IPS-11a (cell line): Measurements from ENCODE around the gene MPHOSPH9.
"Not testable (repeated sequence)": the region's sequence is repeated elsewhere in the genome, so short reads cannot be mapped to it uniquely, and the experiment has no call there.

Experiments
- H3K4me3 ChIP-seq: one replicate; pipeline ENCODE4 v1.5.1; 2013; ENCODE audit warnings: low read depth, low read length, control low read depth

Gene MPHOSPH9

DNA sequence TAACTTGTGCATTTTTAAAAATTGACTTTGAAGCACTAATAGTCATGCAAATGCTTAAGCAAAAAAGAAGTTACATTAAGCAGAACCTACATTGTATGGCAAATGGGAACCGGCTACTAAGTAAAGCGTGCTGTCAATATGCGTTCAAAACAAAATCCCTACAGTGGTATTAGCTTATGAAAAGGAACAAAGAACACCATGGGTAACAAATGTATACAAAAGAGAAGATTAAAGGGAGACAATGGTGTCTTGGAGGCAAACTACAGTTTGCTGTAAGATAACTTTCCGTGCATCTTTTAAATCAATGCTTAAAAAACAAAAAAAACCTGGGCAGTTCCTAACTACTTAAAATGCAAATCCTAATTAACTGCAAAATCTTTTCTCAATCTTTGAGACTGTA lies 28.3 kb upstream of the MPHOSPH9 start:
- H3K4me3 ChIP-seq = no peak overlapping the region

DNA sequence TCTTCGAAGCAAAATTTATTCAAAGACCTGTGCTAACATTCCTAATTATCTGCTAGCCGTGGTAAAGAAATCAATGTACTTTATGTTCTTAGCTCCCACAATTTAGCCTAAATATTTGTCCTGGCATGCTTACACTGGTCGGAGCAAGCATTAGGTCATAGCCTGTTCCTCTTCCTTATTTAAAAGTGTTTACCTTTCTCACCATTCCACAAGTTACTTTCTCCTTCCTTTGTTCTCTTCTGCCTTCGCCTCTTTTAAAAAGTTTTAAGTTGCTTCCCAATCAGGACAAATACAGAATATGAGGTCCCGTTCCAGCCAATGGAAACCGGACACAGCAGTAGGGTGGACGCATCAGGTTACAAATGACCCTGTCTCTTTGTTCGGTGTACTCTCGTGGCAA lies 27.1 kb upstream of the MPHOSPH9 start:
- no peak overlapping the region for H3K4me3 ChIP-seq

DNA sequence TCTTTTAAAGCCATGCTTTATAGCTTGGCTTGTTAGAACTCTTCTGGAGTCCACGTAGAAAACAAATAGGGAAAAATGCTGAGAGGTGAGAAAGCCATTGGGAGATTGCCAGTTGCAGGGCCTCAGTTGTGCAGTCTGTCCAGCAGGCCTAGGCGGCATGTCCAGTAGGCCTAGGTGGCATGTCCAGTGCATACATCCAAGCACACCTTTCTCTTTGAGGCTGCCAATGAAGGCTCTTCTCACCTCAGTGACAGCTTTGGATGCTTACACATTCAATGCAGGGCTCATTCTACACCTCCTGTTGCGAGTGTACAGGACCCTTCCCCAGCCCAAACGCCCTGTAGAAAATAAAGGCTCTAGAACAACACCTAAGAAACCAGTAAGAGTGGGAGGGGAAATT lies 25.7 kb upstream of the MPHOSPH9 start:
- H3K4me3 ChIP-seq = no peak overlapping the region

DNA sequence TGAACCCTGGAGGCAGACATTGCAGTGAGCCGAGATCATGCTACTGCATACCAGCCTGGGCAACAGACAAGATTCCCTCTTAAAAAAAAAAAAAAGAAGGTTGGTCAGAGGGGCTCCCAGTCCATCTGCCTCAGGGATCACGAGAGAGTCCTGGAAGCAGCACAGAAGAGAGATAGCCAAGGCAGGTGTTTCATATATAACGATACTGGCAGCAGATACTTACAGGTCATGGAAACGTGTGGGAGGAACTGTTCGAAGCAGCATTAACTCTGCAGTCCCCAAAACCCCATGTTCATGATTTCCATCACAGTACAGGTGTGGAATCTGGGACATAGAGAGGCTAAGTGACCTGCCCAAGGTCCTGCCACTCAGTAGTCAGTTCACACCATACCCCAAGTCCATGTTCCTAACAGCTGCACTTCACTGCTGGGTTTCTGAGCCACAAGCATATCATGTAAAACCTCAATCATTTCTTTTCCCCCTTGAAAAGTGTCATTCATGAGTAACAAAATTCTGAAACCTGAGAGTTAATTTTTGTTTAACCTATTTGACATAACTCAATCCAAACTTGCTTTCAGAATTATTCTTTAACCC lies 22.0 kb upstream of the MPHOSPH9 start:
- H3K4me3 ChIP-seq = no peak overlapping the region

DNA sequence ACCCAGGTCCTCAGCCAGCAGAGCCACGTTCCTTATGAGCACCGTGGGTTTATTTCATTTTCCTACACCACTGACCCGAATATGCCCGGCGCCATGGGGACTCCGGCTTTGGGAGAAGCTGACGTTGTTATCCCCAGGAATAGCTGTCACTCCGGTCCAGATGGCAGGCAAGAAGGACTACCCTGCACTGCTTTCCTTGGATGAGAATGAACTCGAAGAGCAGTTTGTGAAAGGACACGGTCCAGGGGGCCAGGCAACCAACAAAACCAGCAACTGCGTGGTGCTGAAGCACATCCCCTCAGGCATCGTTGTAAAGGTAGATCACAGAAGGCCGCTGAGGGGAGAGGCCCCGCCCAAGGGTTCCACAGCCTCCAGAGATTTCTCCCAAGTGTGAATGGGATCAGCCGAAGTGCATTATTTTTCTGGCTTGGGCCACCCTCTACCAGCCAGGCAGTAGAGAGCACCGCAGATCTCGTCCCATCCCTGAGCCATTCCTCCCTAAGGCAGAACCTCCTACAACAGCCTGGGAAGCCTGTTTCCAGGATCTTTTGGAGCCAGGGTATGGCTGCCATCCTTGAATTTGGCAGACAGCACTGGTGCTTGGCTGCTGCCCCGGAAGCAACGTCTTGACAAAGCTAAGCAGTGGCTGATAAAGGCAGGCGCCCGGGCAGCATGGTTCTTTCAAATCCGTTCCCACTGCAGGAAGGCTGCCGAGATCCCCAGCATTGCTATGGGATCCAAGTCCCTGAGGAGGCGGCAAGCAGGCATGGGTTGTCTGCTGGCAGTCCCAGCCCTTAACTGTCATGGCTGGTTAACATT lies 20.9 kb upstream of the MPHOSPH9 start:
- H3K4me3 ChIP-seq = no peak overlapping the region

DNA sequence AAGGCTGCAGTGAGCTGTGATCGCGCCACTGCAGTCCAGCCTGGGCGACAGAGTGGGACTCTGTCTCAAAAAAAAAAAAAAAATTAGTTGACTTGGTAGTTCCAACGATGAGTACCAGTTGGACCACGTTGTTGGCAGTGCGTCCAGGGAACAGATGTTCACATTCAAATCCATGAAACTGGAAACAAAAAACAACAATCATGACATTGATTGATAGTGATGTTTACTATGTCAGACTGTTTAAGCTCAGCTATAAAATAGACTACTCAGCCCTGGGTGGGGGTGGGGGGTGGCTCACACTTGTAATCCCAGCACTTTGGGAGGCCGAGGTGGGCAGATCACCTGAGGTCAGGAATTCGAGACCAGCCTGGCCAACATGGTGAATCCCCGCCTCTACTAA lies 19.4 kb upstream of the MPHOSPH9 start:
- H3K4me3 ChIP-seq = not testable (repeated sequence)

DNA sequence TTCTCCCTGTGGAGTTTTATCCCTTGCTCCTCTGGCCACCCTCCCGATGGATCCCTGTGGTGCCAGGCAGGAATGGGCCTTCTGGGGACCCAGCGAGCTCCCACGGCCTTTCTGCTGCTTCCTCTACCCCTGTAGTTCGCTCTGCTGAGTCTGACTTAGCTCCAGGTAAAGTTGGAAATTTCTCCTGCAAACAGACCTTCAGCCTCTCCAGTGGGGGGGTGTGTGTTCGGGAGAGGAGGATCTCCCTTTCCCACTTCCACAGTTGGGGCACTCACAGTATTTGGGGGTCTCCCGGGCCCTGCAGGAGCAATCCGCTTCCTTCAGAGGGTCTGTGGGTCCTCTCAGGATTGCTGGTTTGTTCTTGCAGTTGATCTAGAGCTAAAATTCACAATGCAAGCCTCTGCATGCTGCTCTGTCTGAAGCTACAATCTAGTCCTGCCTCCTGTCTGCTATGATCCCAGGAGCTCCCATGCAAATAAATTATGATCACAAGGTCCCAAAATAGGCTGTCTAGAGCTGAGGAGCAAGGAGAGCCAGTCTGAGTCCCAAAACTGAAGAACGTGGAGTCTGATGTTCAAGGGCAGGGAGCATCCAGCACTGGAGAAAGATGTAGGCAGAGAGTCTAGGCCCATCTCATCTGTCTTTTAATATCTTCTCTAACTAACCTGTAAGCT lies 18.6 kb upstream of the MPHOSPH9 start:
- no peak overlapping the region for H3K4me3 ChIP-seq

DNA sequence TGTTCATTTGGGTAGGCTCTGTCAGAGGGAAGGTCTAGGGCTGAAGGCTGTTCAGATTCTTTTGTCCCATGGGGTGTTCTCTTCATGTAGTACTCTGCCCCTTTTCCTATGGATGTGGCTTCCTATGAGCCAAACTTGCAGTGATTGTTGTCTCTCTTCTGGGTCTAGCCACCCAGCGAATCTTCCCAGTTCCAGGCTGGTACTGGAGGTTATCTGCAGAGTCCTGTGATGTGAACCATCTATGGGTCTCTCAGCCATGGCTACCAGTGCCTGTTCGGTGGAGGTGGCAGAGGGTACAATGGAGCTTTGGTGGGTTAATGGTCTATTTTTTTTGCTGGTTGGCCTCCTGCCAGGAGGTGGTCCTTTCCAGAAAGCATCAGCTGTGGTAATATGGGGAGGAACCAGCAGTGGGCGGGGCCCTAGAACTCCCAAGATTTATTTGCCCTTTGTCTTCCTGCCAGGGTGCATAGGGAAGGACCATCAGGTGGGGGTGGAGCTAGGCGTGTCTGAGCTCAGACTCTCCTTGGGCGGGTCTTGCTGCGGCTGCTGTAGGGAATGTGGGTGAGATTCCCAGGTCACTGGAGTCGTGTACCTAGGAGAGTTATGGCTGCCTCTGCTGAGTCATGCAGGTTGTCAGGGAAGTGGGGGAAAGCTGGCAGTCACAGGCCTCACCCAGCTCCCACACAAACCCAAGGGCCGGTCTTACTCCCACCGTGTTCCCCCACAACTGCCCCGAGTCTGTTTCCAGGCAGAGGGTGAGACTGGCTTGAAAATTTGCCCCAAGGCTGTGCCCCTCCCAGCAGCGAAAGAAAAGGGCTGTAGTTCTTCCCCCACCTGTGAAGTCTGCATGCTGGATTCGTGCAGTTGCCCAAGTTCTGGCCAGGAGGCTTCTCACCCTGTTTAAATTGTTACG lies 17.8 kb upstream of the MPHOSPH9 start:
- H3K4me3 ChIP-seq = no peak overlapping the region

DNA sequence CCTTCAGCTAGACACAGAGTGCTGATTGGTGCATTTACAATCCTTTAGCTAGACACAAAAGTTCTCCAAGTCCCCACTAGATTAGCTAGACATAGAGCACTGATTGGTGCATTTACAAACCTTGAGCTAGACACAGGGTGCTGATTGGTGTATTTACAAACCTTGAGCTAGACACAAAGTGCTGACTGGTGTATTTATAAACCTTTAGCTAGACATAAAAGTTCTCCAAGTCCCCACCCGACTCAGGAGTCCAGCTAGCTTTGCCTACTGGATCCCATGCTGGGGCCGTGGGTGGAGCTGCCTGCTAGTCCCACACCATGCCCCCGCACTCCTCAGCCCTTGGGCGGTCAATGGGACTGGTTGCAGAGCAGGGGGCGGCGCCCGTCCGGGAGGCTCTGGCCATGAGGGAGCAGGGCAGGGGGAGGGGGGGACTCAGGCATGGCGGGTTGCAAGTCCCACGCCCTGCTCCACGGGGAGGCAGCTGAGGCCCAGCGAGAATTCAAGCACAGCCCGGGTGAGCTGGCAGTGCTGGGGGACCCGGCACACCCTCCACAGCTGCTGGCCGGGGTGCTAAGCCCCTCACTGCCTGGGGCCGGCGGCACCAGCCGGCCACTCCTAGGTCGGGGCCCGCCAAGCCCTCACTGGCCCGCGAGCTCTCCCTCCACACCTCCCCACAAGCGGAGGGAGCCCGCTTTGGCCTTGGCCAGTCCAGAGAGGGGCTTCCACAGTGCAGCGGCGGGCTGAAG lies 16.2 kb upstream of the MPHOSPH9 start:
- H3K4me3 ChIP-seq = not testable (repeated sequence)

DNA sequence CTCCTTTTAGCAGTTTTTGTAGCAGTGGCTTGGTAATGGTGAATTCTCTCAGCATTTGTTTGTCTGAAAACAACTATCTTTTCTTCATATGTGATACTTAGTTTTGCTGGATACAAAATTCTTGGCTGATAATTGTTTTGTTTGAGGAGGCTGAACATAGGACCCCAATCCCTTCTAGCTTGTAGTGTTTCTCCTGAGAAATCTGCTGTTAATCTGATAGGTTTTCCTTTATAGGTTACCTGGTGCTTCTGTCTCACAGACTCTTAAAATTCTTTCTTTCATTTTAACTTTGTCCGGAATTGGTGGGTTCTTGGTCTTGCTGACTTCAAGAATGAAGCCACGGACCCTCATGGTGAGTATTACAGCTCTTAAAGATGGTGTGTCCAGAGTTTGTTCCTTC lies 15.2 kb upstream of the MPHOSPH9 start:
- H3K4me3 ChIP-seq = not testable (repeated sequence)

DNA sequence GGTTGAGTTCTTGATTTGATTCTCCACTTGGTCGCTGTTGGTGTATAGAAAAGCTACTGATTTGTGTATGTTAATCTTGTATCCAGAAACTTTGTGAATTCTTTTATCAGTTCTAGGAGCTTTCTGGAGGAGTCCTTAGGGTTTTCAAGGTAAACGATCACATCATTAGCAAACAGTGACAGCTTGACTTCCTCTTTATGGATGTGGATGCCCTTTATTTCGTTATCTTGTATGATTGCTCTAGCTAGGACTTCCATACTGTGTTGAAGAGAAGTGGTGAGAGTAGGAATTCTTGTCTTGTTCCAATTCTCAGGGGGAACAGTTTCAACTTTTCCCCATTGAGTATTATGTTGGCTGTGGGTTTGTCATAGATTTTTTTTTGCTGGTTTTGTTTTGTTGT lies 12.7 kb upstream of the MPHOSPH9 start:
- no peak overlapping the region for H3K4me3 ChIP-seq

DNA sequence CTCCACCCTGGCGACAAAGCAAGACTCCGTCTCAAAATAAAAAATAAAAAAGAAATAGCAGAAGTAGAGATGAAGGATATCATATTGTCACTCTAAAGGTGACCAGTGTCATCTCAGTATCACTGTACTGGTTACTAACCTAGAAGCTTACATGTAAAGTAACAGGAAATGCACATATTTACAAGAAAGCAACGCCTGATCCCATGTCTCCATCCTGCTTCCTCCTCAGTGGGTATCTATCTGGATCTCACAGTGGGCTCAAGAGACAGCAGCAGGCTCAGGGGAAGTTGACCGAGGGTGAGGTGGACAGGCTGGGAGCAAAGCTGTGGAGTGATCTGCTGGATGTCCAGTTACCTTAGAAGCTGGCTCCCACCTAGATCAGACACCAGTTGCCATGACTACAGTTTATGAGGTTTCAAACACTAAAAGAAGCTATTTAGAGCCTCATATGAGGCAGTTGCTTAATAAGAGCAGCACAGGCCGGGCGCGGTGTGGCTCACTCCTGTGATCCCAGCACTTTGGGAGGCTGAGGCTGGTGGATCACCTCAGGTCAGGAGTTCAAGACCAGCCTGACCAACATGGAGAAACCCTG lies 10.8 kb upstream of the MPHOSPH9 start:
- no peak overlapping the region for H3K4me3 ChIP-seq

DNA sequence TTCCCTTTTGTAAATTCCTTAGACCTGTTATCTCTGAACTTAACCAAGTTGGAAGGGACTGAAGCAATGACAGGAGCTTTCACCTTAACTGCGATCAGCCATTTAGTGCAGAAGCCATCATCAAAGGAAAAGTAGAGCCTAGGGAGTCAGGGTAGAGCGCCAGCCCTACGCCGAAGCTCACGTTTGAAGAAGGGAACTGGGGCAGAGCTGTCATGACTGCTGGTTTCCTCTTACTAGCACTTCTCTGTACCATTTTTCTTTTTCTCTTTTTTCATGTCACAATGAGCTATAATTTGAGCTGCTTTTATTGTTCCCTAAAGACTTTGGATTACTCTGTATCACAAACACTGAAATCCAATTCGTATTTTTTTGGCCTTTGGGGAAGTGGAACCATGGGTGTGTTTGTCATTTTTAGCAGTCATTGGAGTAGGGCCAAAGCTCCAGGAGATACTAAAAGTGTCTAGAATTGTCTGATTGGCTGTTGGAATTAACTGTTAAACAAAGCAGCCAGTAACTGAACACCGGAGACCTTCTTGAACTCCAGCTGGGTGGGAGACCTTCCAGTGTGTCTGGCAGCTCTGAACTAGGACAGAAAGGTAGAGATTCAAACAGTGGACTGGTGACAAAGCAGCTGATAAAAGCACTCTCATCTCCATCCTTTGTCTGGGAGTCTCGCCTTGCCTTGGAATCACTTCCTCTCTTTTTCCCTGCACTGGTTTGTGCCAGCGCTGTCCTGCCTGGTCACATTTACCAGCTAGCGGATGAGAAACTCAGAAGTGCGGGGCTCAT lies 9.4 kb upstream of the MPHOSPH9 start:
- H3K4me3 ChIP-seq = no peak overlapping the region

DNA sequence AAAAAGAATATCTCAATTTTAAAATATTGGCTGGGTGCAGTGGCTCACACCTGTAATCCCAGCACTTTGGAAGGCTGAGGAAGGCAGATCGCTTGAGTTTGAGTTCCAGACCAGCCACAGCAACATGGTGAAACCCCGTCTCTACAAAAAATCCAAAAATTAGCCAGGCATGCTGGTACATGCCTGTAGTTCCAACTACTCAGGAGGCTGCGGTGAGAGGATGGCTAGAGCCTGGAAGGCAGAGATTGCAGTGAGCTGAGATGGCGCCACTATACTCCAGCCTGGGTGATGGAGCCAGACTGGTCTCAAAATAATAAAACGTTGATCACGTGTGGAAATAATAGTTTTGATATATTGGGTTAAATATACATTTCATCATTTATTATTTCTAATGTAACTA lies 6.0 kb upstream of the MPHOSPH9 start:
- H3K4me3 ChIP-seq = no peak overlapping the region

DNA sequence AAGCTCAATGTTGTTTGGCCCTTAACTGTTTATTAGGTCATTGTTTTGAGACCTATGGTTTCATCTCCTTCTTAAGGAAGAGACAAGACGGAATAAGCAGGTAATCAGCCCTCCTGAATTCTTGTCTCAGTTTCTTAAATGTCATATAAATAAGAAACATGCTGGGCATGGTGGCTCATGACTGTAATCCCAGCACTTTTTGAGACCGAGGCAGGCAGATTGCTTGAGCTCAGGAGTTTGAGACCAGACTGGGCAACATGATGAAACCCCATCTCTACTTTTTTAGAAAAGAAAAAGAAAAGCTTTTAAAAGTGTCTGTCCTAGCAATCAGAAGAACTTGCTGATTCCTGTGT lies 5.4 kb upstream of the MPHOSPH9 start:
- H3K4me3 ChIP-seq = no peak overlapping the region

DNA sequence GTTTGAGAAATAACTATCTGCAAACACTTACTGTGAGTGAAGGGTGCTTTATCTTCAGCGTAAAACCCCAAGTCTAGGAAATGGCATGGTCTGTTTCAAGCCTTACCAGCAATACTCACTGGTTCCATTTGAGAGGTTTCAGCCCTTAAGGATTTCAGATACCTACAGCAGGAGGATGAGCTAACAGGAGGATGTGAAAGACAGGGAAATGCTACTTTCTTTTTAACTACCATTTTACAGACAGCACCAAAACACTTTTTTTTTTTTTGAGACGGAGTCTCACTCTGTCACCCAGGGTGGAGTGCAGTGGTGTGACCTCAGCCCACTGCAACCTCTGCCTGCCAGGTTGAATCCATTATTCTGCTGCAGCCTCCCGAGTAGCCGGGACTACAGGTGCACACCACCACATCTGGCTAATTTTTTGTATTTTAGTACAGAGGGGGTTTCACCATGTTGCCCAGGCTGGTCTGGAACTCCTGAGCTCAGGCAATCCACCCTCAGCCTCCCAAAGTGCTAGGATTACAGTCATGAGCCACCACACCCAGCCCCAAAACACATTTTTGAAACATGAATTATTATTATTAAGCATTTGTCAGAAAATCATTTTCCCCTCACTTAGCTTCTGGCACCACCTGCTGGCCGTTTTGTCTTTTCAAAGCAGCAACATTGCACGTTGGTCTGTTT lies 4.8 kb upstream of the MPHOSPH9 start:
- H3K4me3 ChIP-seq = no peak overlapping the region

DNA sequence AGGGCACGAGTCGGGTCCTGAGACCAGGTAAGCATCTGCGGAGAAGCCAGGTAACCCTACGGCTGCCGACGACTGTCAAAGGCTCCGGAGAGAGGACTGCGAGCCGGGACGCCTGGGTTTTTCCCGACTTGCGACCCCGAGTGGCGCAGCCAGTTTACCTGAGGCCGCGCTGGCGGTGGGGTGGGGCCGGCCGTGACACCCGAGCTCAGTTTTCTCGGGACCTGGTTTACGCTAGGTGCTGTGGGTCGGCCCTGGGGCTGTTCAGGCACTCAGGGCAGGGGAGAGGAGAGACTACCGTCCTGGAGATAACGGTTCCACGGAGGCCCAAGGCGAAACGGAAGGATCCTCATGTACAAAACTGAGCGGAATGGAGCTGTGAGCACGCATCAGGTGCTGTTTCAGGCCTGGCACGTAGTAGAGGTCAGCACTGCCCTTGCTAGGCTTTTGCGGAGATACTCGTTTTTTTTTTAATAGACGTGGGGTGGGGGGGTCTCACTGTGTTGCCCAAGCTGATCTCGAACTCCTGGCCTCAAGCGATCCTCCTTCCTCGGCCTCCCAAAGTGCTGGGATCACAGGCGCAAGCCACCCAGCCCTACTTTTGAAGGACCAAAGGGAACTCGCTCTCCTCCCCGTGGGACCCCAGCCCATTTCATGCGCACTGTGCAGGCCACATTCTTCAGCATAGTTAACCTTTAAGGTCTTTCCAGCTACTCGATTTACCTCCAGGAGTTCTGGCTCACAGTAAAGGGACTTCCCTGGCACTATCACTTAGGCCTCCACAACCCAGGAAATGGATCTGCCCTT lies 766 bp upstream of the MPHOSPH9 start:
- peak overlapping the region; percentile 78 for H3K4me3 ChIP-seq

DNA sequence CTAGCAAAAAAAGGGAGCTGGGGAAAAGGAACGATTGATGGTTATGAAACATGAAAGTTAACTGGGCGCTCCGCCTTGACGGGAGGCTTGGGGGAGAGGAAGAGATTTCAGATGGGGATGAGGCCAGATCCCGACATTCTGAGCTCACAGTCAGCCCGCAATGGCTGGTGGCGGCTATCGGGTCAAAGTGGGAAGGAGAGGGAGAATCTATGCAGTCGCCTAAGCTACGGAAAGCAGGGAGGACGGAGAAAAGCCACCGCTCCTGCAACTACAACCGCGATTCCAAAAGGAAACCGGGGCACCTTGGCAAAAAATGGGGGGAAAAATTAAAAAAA lies 502 bp downstream of the MPHOSPH9 start:
- peak overlapping the region; percentile 78 for H3K4me3 ChIP-seq
